HG03521 (cell line): ENCODE data around the gene ST8SIA6.

Source experiments
- ATAC-seq: cut with Tn5 transposase; IDR thresholded peaks from one replicate; pipeline ENCODE4 v1.9.1; 2021; ENCODE audit warnings: mild to moderate bottlenecking, moderate library complexity; ENCODE audit not compliant: unreplicated experiment

Gene ST8SIA6

GRCh38 chr10:17276756-17277424, 177.5 kb downstream of the ST8SIA6 start:
- no peak for ATAC-seq

- no peak for ATAC-seq
Observed at GRCh38 chr10:17273403-17273802, 181.0 kb downstream of the ST8SIA6 start.

GRCh38 chr10:17272648-17273047, 181.7 kb downstream of the ST8SIA6 start:
- no peak for ATAC-seq
